Stimulated activated CD8-positive, alpha-beta memory T cell treated with anti-CD3 and anti-CD28 coated beads, Interleukin-15, amount 100 ng/mL, for 48 hours (primary cell): ENCODE results near the gene EFCAB5.
"Not testable (repeated sequence)": the region's sequence is repeated elsewhere in the genome, so short reads cannot be mapped to it uniquely, and the experiment has no call there.

Experiments used
- DNase-seq, 2 donors: peaks; one replicate each; pipeline ENCODE4 v3.0.0-alpha.2; 2020; ENCODE audit warnings: low read depth in 2 of 2

The EFCAB5 gene

GRCh38 chr17:29935909-29936308 is 5.5 kb upstream of the EFCAB5 start:
- DNase-seq, result not testable (repeated sequence)

GRCh38 chr17:29936724-29937123 is 4.7 kb upstream of the EFCAB5 start:
- no peak for DNase-seq

GRCh38 chr17:29945281-29945680 is 3.8 kb downstream of the EFCAB5 start:
- no peak for DNase-seq

- DNase-seq, result no peak
Observed at GRCh38 chr17:29948448-29949215, 7.2 kb downstream of the EFCAB5 start.

- no peak for DNase-seq
Observed at GRCh38 chr17:29949696-29950095, 8.3 kb downstream of the EFCAB5 start.

GRCh38 chr17:29954405-29954804 is 13.0 kb downstream of the EFCAB5 start:
- DNase-seq, result no peak

GRCh38 chr17:29956225-29956624 is 14.8 kb downstream of the EFCAB5 start:
- DNase-seq, result no peak

- not testable (repeated sequence) for DNase-seq
Observed at GRCh38 chr17:29957488-29957887, 16.1 kb downstream of the EFCAB5 start.

GRCh38 chr17:29958947-29959657 is 17.7 kb downstream of the EFCAB5 start:
- no peak for DNase-seq

- DNase-seq, result no peak
Observed at GRCh38 chr17:29959658-29960337, 18.4 kb downstream of the EFCAB5 start.

GRCh38 chr17:29962656-29963055 is 21.2 kb downstream of the EFCAB5 start:
- no peak for DNase-seq

- no peak for DNase-seq
Observed at GRCh38 chr17:29968271-29968670, 26.8 kb downstream of the EFCAB5 start.

GRCh38 chr17:29972277-29972676 is 30.8 kb downstream of the EFCAB5 start:
- DNase-seq, result no peak

GRCh38 chr17:29973005-29973404 is 31.6 kb downstream of the EFCAB5 start:
- DNase-seq, result no peak

GRCh38 chr17:29977836-29978235 is 36.4 kb downstream of the EFCAB5 start:
- no peak for DNase-seq

GRCh38 chr17:29980261-29980660 is 38.8 kb downstream of the EFCAB5 start:
- DNase-seq, result no peak

GRCh38 chr17:29982991-29983653 is 41.7 kb downstream of the EFCAB5 start:
- DNase-seq, result no peak

GRCh38 chr17:29996458-29996857 is 55.0 kb downstream of the EFCAB5 start:
- no peak for DNase-seq

GRCh38 chr17:30000001-30000754 is 58.7 kb downstream of the EFCAB5 start:
- no peak for DNase-seq

- DNase-seq, result no peak
Observed at GRCh38 chr17:30000755-30001257, 59.4 kb downstream of the EFCAB5 start.

GRCh38 chr17:30002088-30002487 is 60.7 kb downstream of the EFCAB5 start:
- DNase-seq, result no peak
